Fibroblast of lung (primary cell): Measurements from ENCODE around the gene RUFY3. TPM values are rescaled to one million over a fixed set of nuclear protein-coding genes. Genes with fewer than 3 reads are reported as not detected.
"Not testable (repeated sequence)": the region's sequence is repeated elsewhere in the genome, so short reads cannot be mapped to it uniquely, and the experiment has no call there.

Source experiments
- DNase-seq, 2 donors: peaks; one replicate each; pipeline versions ENCODE4 v3.0.0 to v3.0.0-alpha.2; 2010; ENCODE audit warnings: low read depth in 2 of 2
- H2AFZ ChIP-seq: 2 replicates; pipeline ENCODE4 v1.5.1; 2012; ENCODE audit warnings: low read length, control low read depth, inconsistent platforms
- H3K27ac ChIP-seq: 2 replicates; pipeline ENCODE4 v1.5.1; 2011; ENCODE audit warnings: low read length, control low read depth; ENCODE audit not compliant: insufficient read depth
- H3K27me3 ChIP-seq: 2 replicates; pipeline ENCODE4 v1.5.1; 2011; ENCODE audit warnings: mild to moderate bottlenecking, low read length; ENCODE audit not compliant: control insufficient read depth, insufficient read depth
- H3K36me3 ChIP-seq: 2 replicates; pipeline ENCODE4 v1.5.1; 2011; ENCODE audit warnings: low read length; ENCODE audit not compliant: control insufficient read depth, insufficient read depth
- H3K4me1 ChIP-seq: 2 replicates; pipeline ENCODE4 v1.5.1; 2011; ENCODE audit warnings: low read length; ENCODE audit not compliant: control insufficient read depth, insufficient read depth; ENCODE audit errors: extremely low read depth
- H3K4me2 ChIP-seq: 2 replicates; pipeline ENCODE4 v1.5.1; 2011; ENCODE audit warnings: low read length, control low read depth; ENCODE audit not compliant: insufficient read depth; ENCODE audit errors: extremely low read depth
- H3K4me3 ChIP-seq, 4 experiments: fragments of 200-600 bp in 1 of 4; sonication (generic) in 1 of 4; replicated peaks in 1 of 4; 2 replicates each; pipeline ENCODE4 v1.5.1; 2011 to 2016; ENCODE audit warnings: low read length in 4 of 4, low read depth in 3 of 4, mild to moderate bottlenecking in 3 of 4, control low read depth in 2 of 4, inconsistent platforms in 1 of 4, mixed read lengths in 1 of 4; ENCODE audit not compliant: insufficient read depth in 1 of 4; ENCODE audit errors: control extremely low read depth in 1 of 4
- H3K79me2 ChIP-seq: 2 replicates; pipeline ENCODE4 v1.5.1; 2012; ENCODE audit warnings: mild to moderate bottlenecking, low read length, inconsistent platforms; ENCODE audit not compliant: control insufficient read depth, insufficient read depth
- H3K9ac ChIP-seq: 2 replicates; pipeline ENCODE4 v1.5.1; 2011; ENCODE audit warnings: mild to moderate bottlenecking, low read length, control low read depth; ENCODE audit not compliant: insufficient read depth
- H3K9me3 ChIP-seq: 2 replicates; pipeline ENCODE4 v1.5.1; 2012; ENCODE audit warnings: low read depth, low read length; ENCODE audit not compliant: control insufficient read depth, insufficient read depth
- H4K20me1 ChIP-seq: 2 replicates; pipeline ENCODE4 v1.5.1; 2011; ENCODE audit warnings: low read length; ENCODE audit not compliant: control insufficient read depth, insufficient read depth; ENCODE audit errors: extremely low read depth
- CTCF ChIP-seq, 2 donors: IDR thresholded peaks in 1 of 2; conservative IDR thresholded peaks in 1 of 2; 1 replicate in 1 of 2; 2 replicates in 1 of 2; pipeline ENCODE4 v1.5.1; 2011 to 2012; ENCODE audit warnings: low read length in 2 of 2, control low read depth in 1 of 2, inconsistent platforms in 1 of 2, low read depth in 1 of 2, mild to moderate bottlenecking in 1 of 2
- EZH2 ChIP-seq: IDR thresholded peaks from 2 replicates; pipeline ENCODE4 v1.5.1; 2012; ENCODE audit warnings: low read length, control low read depth, mild to moderate bottlenecking; ENCODE audit errors: missing control alignments
- polyA plus RNA-seq, 2 donors: library from polyadenylated mRNA; depleted of rRNA in 1 of 2; stranded (reverse) in 1 of 2; unstranded in 1 of 2; fragments of >200 nt; gene quantifications; 2 replicates each; pipeline ENCODE4 v1.2.1, GENCODE V29; 2011 to 2012; ENCODE audit warnings: missing spikeins in 1 of 2
- total RNA-seq: library from RNA; depleted of rRNA; stranded (reverse); fragments of >200 nt; gene quantifications from 2 replicates; pipeline ENCODE4 v1.2.1, GENCODE V29; 2014

The RUFY3 gene
- total and polyA plus RNA-seq, 2 donors (not counting 1 experiment from before 2014, with no cell fraction given), result 36.3 to 97.8 TPM

- H3K9me3 ChIP-seq, result no peaks in the 10 kb centered on the region
- peak within 1 kb of the TSS; percentile 81 for H2AFZ ChIP-seq
- no peaks in the 10 kb centered on the region for H4K20me1 ChIP-seq
- peak within 1 kb of the TSS; percentile 55 for H3K4me2 ChIP-seq
- no peaks in the 10 kb centered on the region for H3K27me3 ChIP-seq
- H3K4me1 ChIP-seq, result no peaks in the 10 kb centered on the region
- H3K9ac ChIP-seq, result peak within 1 kb of the TSS; percentile 84
- H3K36me3 ChIP-seq, result no peaks in the 10 kb centered on the region
- peak within 1 kb of the TSS; percentile 90 for H3K27ac ChIP-seq
- peaks cover 46% of the 10 kb centered on the region for H3K79me2 ChIP-seq
- peak; percentile 90 to 94 for DNase-seq
- H3K4me3 ChIP-seq, result peak within 1 kb of the TSS; percentile 80 to 99 (median 94)
- no peak for TF ChIP-seq CTCF (conservative IDR thresholded peaks at IDR 0.05 in 1 of 2, IDR thresholded peaks at IDR 0.05 in 1 of 2; ENCODE audit: low read depth in 1 of 2, low read length in 2 of 2)
- no peak for TF ChIP-seq EZH2
Measured at GRCh38 chr4:70839589-70840093, 117.9 kb downstream of the RUFY3 start, which contains the start of gene GRSF1. Gene GRSF1, minus strand, starts transcription at chr4:70839890. Its CDS starts 63 bp downstream, at chr4:70839827.

- peak; percentile 47 to 53 for DNase-seq
- H3K4me3 ChIP-seq, H4K20me1 ChIP-seq, H3K27me3 ChIP-seq, H2AFZ ChIP-seq, H3K27ac ChIP-seq, H3K9me3 ChIP-seq, H3K4me1 ChIP-seq, H3K4me2 ChIP-seq, H3K9ac ChIP-seq, H3K36me3 ChIP-seq: not testable (repeated sequence)
- peaks cover 42% of the 10 kb centered on the region for H3K79me2 ChIP-seq
Measured at GRCh38 chr4:70840137-70840536, 118.4 kb downstream of the RUFY3 start.

- H3K27me3 ChIP-seq, H3K9me3 ChIP-seq, DNase-seq, H3K36me3 ChIP-seq, H3K27ac ChIP-seq, H3K4me3 ChIP-seq, H3K4me1 ChIP-seq, H3K9ac ChIP-seq, H3K4me2 ChIP-seq, H2AFZ ChIP-seq, H4K20me1 ChIP-seq: not testable (repeated sequence)
- peaks cover 37% of the 10 kb centered on the region for H3K79me2 ChIP-seq
Measured at GRCh38 chr4:70840631-70841030, 118.9 kb downstream of the RUFY3 start.

- TF ChIP-seq CTCF (conservative IDR thresholded peaks at IDR 0.05 in 1 of 2, IDR thresholded peaks at IDR 0.05 in 1 of 2; ENCODE audit: low read depth in 1 of 2, low read length in 2 of 2) (no peak), EZH2 (no peak)
- no peak overlapping the region for H2AFZ ChIP-seq
- DNase-seq, result no peak
Measured at GRCh38 chr4:70841211-70841610, 119.4 kb downstream of the RUFY3 start.

More at GRCh38 chr4:70841211-70841610, 119.4 kb downstream of the RUFY3 start:
- Histone ChIP-seq H4K20me1 (no peaks in the 10 kb centered on the region), H3K4me2 (no peak overlapping the region), H3K9me3 (no peaks in the 10 kb centered on the region), H3K27me3 (no peaks in the 10 kb centered on the region), H3K4me3 (no peak overlapping the region), H3K9ac (no peak overlapping the region), H3K27ac (no peak overlapping the region), H3K4me1 (no peaks in the 10 kb centered on the region), H3K36me3 (no peaks in the 10 kb centered on the region), H3K79me2 (peaks cover 31% of the 10 kb centered on the region)
